DMS53 (cell line): Measurements from ENCODE around the gene GRAMD4.
A peak's percentile ranks its signal among the peaks of the same experiment; 100 is the strongest.
"Not testable (repeated sequence)": the region's sequence is repeated elsewhere in the genome, so short reads cannot be mapped to it uniquely, and the experiment has no call there.

ENCODE experiments used
- DNase-seq: peaks from one replicate; lab custom pipeline; 2025; lab: John Stamatoyannopoulos, UW

The GRAMD4 gene

DNA sequence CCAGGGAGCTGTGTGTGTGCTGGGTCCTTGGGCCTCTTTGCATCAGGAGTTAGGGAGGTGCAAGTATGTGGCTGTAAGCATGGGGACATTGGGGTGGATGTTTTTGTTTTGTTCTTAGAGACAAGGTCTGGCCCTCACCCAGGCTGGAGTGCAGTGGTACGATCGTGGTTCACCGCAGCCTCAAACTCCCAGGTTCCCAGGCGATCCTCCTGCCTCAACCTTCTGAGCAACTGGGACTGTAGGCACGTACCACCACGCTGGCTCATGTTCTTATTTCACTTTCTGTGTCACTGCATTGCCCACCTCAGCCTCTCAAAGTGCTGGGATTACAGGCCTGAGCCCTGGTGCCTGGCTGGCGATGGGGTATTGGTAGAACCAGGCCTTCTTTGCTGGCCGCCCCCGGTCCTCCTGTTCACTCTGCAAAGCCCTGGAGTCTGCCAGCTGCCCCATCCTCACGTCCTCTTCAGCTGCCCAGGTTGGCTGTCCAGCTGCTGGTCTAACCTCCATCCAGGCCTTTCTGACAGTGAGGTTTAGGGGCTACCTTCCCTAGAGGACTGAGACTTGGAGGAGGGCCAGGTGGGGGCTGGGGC lies 851 bp upstream of the GRAMD4 start:
- no peak for DNase-seq

DNA sequence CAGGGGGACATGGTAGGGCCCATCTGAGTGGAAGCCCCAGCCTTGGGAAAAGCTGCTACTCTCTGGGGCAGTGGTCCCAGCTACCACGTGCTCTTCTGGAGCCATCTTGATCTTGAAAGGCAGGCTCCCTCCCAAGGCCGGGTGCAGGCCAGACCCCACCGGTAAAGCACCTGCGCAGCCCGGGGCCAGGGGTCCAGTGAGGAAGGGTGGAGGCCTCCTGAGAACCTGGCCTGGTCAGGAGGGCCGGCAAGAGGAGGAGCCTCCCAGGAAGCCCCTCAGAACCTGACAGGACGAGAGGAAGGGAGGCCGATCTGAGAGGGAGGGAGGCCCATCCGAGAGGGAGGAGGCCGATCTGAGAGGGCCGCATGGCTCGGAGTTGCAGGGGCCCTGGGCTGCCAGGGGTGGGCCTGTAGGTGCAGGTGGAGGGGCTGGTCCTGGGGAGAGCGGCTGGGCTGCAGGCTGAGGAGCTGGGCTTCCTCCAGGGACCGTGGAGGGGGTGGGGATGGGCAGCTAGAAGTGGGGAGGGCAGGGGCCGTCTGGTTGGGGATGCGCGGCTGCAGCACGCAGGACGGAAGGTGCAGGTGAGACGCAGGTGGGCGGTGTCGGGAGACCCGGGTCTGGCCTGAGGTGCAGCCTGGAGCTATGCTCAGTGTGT lies 529 bp downstream of the GRAMD4 start:
- DNase-seq = no peak

DNA sequence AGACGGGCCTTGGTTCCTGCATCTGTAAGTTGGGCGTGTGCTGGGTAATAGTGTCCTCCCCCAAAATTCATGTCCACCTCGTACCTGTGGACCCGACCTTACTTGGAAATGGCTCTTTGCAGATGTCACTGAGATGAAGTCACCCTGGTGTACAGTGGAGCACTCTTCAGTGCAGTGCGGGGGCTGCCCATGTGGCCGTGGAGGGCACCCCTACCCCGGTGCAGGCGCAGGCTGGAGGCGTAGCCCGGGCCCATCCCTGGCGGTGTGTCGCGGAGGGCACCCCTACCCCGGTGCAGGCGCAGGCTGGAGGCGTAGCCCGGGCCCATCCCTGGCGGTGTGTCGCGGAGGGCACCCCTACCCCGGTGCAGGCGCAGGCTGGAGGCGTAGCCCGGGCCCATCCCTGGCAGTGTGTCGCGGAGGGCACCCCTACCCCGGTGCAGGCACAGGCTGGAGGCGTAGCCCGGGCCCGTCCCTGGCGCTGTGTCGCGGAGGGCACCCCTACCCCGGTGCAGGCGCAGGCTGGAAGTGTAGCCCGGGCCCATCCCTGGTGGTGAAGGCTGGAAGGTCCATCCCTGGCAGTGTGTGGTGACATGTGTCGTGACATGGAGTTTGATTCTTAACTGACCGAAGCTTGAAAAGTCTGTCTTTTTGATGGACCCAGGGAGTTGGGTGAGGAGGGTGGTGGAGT lies 1.2 kb downstream of the GRAMD4 start:
- DNase-seq = not testable (repeated sequence)

DNA sequence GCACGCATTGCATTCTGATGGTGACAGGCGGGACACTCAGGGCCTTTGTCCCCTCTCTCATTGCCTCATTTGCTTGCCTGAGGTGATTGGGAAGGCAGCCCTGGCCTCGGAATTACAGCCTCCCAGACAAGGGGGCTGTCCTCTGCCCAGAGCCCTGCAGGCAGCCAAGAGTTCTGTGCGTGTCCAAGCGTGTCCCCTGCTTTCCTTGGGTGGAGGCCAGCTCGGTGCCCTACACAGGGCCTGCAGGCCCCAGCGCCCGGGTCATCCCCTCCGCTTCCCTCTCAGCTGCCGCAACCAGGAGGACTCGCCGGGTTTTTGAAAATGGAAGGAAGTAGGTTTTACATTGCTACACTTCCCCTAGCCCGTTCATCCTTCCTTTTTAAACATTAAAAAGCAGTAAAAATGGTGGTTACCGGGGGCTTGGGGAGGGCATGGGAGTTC lies 1.9 kb downstream of the GRAMD4 start:
- DNase-seq = no peak

DNA sequence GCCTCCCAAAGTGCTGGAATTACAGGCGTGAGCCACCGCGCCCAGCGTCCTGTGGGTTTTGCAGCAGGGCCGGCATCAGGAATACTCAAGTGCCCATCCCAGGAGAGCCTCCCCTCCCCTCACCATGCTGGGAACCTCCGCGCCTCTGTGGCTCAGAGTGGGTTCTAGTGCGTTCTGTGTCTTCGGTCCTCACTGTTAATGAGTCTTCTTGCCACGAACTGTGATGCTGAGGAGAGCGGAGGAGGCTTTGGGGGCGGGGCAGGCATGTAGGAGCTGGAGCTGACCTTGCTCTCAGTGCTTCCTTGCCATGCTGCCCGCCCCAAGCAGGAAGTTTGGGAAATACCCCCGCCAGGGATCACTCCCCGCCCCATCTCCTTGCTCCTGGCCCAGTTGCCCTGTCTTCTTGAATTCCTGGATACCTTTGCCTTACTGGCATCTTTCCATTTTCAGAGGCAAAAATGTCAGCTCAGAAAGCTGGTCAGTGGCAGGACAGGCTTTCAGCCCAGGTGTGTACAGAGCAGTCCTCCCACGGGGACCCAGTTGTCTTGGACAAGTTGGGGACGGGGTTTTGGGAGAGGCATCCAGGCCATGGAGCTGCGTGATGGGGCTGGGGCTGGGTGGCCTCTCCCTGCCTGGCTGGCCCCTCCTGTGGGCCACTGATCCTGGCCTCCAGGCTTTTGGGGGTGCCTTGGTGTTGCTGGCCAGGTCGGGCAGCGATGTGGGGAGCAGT lies 5.1 kb downstream of the GRAMD4 start:
- DNase-seq = no peak

DNA sequence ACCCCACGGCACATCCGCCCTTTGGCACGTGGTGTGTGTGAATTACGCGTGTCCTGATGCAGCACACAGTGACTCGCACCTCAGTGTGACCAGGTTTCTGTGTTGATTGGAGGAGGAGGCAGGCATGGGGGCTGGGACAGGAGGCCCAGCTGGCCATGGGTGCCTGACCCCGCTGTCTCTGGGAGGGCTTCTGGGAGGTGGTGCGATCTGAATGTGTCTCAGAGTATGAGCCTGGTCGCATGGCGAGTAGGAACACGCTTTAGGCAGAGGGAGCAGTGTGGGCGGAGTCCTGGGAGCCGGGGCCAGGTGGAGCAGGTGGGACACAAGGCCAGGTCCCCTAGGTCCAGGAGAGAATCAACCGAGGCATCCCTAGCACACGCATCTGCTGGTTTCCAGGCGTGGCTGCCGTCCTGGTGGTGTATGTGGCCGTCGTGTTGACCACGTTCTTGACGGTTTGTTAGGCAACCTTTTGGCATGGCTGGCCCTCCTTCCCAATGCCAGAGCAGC lies 5.7 kb downstream of the GRAMD4 start:
- no peak for DNase-seq

DNA sequence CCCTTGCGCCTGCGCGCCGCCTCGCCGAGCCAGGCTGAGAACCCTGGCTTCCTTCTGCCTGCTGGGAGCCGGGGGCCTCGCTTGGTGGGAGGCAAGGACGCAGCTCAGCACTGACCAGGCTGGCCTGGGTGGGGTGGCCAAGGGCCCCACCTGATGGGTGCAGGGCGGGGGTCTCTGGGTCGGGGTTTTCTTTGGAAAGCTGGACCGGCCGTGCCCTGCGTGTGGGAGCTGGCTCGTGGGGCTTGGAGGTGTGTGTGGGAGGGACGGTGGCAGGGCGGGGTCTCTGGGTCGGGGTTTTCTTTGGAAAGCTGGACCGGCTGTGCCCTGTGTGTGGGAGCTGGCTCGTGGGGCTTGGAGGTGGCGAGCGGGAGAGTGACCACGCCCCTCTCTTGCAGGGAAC lies 6.2 kb downstream of the GRAMD4 start:
- DNase-seq = no peak

DNA sequence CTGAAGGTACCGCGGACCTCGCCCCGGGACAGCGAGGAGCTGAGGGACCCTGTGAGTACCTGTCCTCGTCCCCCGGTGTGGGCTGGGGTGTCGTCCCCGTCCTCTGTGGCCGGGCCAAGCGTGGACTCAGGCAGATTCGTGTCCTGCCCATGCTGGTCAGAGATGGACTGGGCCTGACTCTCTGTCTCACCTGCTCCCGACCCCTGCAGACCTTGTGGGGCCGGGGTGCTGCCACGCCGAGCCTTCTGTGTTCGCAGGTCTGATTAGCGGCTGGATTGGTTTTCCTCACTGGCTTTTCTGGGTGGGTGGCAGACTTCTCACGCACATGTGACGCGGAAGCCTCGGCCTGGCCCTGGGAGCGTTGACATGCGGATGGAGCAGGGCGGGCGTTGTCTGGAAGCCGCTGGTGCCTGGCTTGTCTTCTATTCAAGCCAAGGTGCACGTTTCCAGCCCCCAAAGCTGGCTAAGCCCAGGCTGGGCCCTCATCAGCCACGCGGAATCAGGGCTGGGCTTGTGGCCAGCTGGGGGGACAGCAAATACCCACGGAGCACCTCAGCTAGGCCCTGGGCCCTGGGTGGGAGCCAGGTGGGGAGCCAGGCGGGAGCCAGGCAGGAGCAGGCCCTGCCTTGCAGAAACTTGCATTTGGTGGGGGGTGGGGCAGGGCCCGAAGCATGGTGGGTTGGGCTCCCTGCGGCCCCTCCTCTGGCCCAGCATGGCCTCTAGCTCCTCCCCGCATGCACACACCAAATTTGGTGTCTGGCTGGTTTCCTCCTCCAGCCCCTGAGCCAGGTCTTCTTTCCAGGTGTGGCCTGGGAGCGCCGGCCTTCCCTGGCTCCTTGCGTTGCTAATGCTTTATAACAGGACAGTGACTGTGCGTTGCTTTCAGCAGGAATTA lies 7.0 kb downstream of the GRAMD4 start:
- DNase-seq = peak; percentile 18

DNA sequence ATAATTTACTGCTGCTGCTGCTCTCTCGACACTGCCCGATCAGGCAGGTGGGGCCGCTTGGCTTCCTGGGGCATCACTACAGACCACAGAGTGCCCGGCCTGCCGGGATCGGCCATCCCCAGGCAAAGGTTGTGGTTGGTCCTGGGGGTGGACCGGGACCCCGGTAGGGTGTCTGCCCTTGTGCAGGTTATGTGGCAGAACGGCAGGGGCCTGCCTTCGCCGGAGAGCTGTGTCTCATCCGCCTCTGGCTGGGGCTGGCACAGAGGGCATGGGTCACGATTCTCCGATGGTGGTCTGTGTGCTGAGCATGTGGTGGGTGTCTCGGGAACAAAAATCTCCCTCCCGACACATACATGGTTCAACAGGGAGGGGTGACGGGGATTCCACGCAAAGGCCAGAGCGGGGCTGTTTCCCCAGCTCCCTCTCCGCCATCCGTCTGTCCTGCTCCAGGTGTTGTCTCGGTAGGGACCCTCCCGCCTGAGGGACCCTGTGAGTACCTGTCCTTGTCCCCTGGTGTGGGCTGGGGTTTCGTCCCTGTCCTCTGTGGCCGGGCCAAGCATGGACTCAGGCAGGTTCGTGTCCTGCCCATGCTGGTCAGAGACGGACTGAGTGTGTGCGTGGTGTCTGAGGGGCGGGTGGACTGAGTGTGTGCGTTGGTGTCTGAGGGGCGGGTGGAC lies 7.8 kb downstream of the GRAMD4 start:
- DNase-seq = no peak

DNA sequence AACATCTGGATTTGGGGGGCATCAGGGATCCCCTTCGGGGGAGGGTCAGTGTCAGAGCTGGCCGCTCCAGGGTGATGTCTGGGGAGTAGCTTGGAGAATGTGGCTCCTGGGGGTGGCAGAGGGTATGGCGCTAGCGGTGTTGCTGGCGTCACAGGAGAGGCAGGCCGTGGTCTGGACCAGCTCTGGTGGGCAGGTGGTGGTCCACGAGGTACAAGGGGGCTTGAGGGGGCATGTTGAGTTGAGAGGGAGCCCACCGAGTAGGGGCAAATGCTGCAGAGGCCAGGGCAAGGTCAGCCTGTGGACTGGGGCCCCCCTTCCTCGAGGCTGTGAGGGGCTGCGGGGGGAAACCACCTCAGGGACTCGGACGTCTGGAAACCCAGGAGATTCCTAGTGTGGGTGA lies 8.6 kb downstream of the GRAMD4 start:
- no peak for DNase-seq

DNA sequence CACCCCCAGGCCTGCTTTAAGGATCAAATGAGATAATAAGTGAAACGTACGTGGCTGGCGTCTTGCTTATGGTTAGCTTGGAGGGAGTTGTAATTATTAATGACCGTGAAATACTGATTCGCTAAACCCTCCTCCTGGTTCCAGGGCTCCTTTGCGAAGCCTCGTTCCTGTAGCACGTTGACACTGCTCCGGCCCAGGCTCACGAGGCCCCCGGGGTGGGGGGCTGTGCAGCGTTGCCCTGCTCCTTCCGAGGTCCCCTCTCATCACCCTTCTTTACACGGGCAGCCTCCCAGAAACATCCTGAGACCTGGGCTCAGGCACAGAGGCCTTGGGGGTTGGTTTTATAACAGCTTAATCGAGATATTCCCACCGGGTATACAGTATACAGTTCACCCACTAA lies 9.1 kb downstream of the GRAMD4 start:
- no peak for DNase-seq

DNA sequence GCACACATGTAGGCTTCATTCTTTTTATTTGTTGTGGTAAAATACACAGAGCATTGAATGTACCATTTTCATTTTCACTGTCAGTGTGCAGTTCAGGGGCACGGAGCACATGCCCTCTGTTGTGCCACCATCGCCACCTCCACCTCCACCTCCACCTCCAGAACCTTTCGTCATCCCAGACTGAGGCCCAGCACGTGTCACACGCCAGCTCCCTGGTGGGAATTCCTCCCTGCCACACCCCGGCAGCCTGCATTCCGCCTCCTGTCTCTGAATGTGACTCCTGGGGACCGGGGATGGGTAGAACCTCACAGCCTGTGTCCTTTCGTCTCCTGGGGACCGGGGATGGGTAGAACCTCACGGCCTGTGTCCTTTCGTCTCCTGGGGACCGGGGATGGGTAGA lies 10.9 kb downstream of the GRAMD4 start:
- DNase-seq = no peak

DNA sequence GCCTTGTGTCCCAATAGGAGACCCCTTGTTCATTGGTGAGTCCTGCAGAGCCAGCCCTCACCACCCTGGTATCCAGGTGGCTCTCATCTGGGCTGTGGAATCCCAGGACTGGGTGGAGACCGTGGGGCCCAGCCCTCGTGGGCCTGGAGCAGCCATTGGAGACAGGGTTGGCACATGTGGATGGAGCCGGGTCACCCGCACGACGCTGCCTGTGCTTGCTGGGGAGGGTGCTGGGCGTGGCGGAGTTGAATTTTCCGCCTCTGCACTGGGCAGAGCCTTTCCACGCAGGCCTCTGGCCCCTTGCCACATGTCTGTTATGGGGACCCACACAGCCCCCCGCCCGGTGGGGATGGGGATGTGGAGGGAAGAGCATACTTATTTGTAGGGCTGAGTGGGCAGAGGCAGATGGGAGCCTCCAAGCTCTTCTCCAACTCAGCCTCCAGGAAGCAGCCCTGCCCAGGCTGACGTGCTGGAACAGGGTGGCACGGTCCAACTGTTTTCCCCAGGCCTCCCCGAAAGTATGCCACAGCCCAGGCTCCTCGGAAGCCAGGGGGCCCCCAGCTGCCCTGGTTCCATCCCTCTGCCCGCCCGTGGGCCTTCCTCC lies 12.6 kb downstream of the GRAMD4 start:
- no peak for DNase-seq

DNA sequence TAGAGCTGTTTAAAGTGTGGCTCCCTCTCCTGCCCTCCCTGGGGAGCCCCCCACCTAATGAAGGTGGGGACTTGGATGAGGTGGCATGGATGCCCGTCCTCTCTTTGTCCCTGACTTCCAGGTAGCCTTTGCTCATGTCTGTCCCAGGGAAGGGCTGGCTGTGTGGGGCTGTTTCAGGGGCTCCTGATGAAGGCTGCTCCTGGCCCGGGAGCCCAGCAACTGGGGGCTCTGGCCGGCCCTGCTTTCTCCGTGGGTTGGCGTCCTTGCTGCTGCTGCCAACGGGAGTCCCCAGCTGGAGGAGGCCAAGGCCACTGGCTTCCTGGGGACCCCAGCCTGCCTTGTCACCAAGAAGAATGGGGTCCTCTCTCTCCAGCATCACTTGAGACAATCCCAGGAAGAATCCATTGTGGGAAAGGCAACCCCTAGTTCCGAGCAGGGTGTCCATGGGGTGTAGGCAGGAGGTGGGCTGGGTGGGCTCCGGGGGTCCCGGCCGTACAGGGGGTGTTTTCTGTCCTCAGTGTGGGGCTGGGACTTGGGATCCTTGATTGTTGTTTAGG lies 13.2 kb downstream of the GRAMD4 start:
- no peak for DNase-seq

DNA sequence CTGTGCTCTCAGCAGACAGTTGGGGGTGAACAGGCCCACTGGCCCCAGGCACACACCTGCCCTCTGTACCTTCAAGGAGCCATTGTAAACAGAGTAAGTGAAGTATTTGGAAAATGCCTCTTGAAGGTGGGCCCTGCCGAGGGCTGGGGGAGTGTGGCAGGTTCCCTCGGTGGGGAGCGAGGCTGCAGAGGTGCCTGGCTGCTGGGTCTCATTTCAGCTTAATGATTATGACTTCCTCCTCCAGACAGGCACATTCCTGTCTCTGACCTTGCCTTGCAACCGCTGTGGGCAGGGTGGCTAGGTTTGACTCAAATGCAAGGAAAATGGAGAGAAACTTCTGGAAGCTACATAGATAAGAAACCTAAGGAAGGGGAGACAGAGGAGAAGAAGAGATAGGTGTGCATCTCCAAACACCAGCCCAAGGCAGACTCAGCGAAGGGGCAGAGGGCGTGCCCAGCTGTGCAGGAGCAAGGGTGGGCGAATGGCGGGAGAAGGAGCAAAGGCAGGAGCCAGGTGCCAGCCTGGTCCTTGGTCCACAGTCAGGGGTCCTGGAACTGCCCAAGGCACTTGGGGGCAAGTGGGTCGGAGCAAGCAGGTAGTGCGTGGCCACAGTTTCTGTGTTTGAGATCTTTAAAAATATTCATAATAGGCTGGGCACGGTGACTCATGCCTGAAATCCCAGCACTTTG lies 14.0 kb downstream of the GRAMD4 start:
- no peak for DNase-seq

DNA sequence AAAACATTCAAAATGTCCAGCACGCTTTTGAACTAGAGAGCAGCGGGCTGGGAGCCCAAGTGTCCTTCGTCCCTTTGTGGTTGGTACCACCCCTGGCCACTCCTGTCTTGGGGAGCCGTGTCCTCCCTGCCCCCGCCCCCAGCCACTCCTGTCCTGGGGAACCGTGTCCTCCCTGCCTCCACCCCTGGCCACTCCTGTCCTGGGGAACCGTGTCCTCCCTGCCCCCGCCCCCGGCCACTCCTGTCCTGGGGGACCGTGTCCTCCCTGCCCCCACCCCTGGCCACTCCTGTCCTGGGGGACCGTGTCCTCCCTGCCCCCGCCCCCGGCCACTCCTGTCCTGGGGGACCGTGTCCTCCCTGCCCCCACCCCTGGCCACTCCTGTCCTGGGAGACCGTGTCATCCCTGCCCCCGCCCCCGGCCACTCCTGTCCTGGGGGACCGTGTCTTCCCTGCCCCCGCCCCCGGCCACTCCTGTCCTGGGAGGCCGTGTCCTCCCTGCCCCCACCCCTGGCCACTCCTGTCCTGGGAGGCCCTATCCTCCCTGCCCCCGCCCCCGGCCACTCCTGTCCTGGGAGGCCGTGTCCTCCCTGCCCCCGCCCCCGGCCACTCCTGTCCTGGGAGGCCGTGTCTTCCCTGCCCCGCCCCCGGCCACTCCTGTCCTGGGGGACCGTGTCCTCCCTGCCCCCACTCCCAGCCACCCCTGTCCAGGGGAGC lies 14.9 kb downstream of the GRAMD4 start:
- not testable (repeated sequence) for DNase-seq

DNA sequence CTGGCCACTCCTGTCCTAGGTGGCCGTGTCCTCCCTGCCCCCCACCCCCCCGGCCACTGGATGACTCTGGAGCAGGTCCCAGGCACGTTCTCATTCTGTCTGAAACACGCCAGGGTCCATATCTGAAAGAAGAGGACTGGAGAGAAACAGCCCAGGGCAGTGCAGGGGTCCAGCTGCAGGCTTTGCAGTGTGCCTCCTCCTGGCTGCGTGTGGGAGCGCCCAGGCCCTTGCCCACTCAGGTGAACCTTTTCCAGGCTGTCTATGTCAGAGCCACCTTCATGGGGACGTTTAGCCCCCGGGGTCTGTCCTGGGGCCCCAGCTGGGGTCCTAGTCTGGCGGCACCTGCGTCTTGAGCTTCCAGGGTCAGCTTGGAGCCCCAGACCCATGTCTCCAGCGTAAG lies 15.6 kb downstream of the GRAMD4 start:
- DNase-seq = no peak

DNA sequence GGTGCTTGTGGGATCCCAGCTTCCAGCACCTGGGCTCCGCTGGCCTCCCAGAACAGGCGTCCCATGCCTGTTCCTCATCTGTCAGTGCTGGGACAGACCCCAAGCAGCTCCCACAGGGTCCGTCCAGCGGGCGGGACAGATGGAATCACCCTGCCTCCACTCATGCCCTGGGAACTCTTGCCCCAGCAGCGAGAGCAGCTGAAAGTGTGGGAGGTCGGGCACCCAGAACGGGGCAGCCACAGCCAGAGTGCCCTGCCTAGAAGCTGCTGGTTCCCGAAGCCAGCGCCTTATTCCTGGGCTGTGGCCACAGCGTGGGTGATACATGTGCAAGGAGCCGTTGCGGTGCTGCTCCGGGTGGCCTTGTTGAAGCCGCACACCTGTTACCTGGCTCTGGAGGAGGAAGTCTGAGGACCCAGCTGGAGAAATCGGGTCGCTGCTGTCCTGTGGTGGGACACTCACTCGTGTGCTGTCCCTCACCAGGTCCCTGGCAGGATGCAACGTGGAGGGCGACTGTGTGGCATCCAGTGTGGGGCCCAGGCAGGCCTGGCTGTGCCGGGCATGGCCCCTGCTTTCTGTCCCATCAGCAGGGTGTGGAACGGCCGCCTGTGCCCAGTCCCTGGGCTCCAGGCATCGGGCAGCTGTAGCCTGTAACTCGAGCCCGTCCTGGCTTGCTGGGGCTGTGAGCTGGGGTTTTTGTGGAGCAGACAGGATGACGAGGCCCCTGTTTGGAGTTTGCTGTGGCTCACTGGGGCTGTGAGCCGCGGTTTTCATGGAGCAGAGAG lies 16.2 kb downstream of the GRAMD4 start:
- DNase-seq = no peak
